Stimulated activated naive CD8-positive, alpha-beta T cell treated with anti-CD3 and anti-CD28 coated beads, Interleukin-15, Interleukin-2, amounts not matched to agents 100 ng/mL and 50 ng/mL, for 24 hours (primary cell): Measurements from ENCODE around the gene FUCA1.
A peak's percentile ranks its signal among the peaks of the same experiment; 100 is the strongest.

Source experiments
- H3K27ac Mint-ChIP-seq: one replicate; pipeline ENCODE4 v1.8.0; 2021; ENCODE audit warnings: mild to moderate bottlenecking, mixed read lengths
- H3K27me3 Mint-ChIP-seq: one replicate; pipeline ENCODE4 v1.8.0; 2021; ENCODE audit warnings: mixed read lengths
- H3K36me3 Mint-ChIP-seq: one replicate; pipeline ENCODE4 v1.8.0; 2021; ENCODE audit warnings: low read depth, mixed read lengths
- H3K4me1 Mint-ChIP-seq: one replicate; pipeline ENCODE4 v1.8.0; 2021; ENCODE audit warnings: low read depth, mixed read lengths
- H3K4me3 Mint-ChIP-seq: one replicate; pipeline ENCODE4 v1.8.0; 2021; ENCODE audit warnings: mild to moderate bottlenecking, mixed read lengths
- H3K9me3 Mint-ChIP-seq: one replicate; pipeline ENCODE4 v1.8.0; 2021; ENCODE audit warnings: mixed read lengths

The FUCA1 gene

GRCh38 chr1:23867895-23868556 lies at the start of gene FUCA1:
Gene FUCA1, minus strand, starts transcription at chr1:23868290. Its CDS starts 4 bp downstream, at chr1:23868286.
- H3K9me3 Mint-ChIP-seq: no peaks in the 10 kb centered on the region
- H3K27ac Mint-ChIP-seq: peak within 1 kb of the TSS; percentile 5
- H3K4me3 Mint-ChIP-seq: peak within 1 kb of the TSS; percentile 82
- H3K27me3 Mint-ChIP-seq: no peaks in the 10 kb centered on the region
- no peaks in the 10 kb centered on the region for H3K36me3 Mint-ChIP-seq
- H3K4me1 Mint-ChIP-seq: peaks cover 19% of the 10 kb centered on the region

GRCh38 chr1:23916209-23917131 lies 48.4 kb upstream of the FUCA1 start:
- Mint-ChIP-seq H3K27ac (peak overlapping the region; percentile 15), H3K36me3 (no peaks in the 10 kb centered on the region), H3K9me3 (no peaks in the 10 kb centered on the region), H3K4me1 (peaks cover 42% of the 10 kb centered on the region), H3K27me3 (no peaks in the 10 kb centered on the region), H3K4me3 (no peak overlapping the region)

- Mint-ChIP-seq H3K36me3 (no peaks in the 10 kb centered on the region), H3K4me1 (peaks cover 49% of the 10 kb centered on the region), H3K27ac (no peak overlapping the region), H3K9me3 (no peaks in the 10 kb centered on the region), H3K27me3 (no peaks in the 10 kb centered on the region), H3K4me3 (no peak overlapping the region)
These were observed 47.4 kb upstream of the FUCA1 start for GRCh38 chr1:23915466-23915865.

GRCh38 chr1:23914921-23915320 lies 46.8 kb upstream of the FUCA1 start:
- Mint-ChIP-seq H3K9me3 (no peaks in the 10 kb centered on the region), H3K27me3 (no peaks in the 10 kb centered on the region), H3K4me1 (peaks cover 52% of the 10 kb centered on the region), H3K36me3 (no peaks in the 10 kb centered on the region), H3K4me3 (no peak overlapping the region), H3K27ac (no peak overlapping the region)

- Mint-ChIP-seq H3K27ac (peak within 1 kb of the TSS; percentile 65), H3K9me3 (no peaks in the 10 kb centered on the region), H3K4me3 (peak within 1 kb of the TSS; percentile 70), H3K4me1 (peaks cover 63% of the 10 kb centered on the region), H3K36me3 (no peaks in the 10 kb centered on the region), H3K27me3 (no peaks in the 10 kb centered on the region)
These were observed 45.3 kb upstream of the FUCA1 start, which contains the start of gene CNR2 for GRCh38 chr1:23913212-23913880. Gene CNR2, minus strand, starts transcription at chr1:23913362. Its CDS starts 37,745 bp downstream, at chr1:23875617.

- Mint-ChIP-seq H3K36me3 (no peaks in the 10 kb centered on the region), H3K4me1 (peaks cover 70% of the 10 kb centered on the region), H3K27me3 (no peaks in the 10 kb centered on the region), H3K9me3 (no peaks in the 10 kb centered on the region), H3K4me3 (peak overlapping the region; percentile 70), H3K27ac (peak overlapping the region; percentile 46)
These were observed 43.8 kb upstream of the FUCA1 start for GRCh38 chr1:23911921-23912320.

GRCh38 chr1:23910553-23911246 lies 42.6 kb upstream of the FUCA1 start:
- H3K9me3 Mint-ChIP-seq: no peaks in the 10 kb centered on the region
- peaks cover 74% of the 10 kb centered on the region for H3K4me1 Mint-ChIP-seq
- peak overlapping the region; percentile 58 for H3K4me3 Mint-ChIP-seq
- no peaks in the 10 kb centered on the region for H3K27me3 Mint-ChIP-seq
- peak overlapping the region; percentile 70 for H3K27ac Mint-ChIP-seq
- no peaks in the 10 kb centered on the region for H3K36me3 Mint-ChIP-seq

- Mint-ChIP-seq H3K27me3 (no peaks in the 10 kb centered on the region), H3K4me1 (peaks cover 80% of the 10 kb centered on the region), H3K9me3 (no peaks in the 10 kb centered on the region), H3K4me3 (peak overlapping the region; percentile 37), H3K36me3 (no peaks in the 10 kb centered on the region), H3K27ac (peak overlapping the region; percentile 76)
These were observed 42.1 kb upstream of the FUCA1 start for GRCh38 chr1:23910144-23910543.

- Mint-ChIP-seq H3K27me3 (no peaks in the 10 kb centered on the region), H3K4me1 (peaks cover 85% of the 10 kb centered on the region), H3K27ac (peak overlapping the region; percentile 76), H3K4me3 (peak overlapping the region; percentile 42), H3K36me3 (peaks cover 2% of the 10 kb centered on the region), H3K9me3 (no peaks in the 10 kb centered on the region)
These were observed 41.3 kb upstream of the FUCA1 start for GRCh38 chr1:23909412-23909811.

- peak overlapping the region; percentile 76 for H3K27ac Mint-ChIP-seq
- peak overlapping the region; percentile 49 for H3K4me3 Mint-ChIP-seq
These were observed 40.6 kb upstream of the FUCA1 start for GRCh38 chr1:23908453-23909341.

GRCh38 chr1:23906731-23907130 lies 38.6 kb upstream of the FUCA1 start:
- Mint-ChIP-seq H3K4me3 (no peak overlapping the region), H3K36me3 (peaks cover 3% of the 10 kb centered on the region), H3K27ac (no peak overlapping the region), H3K4me1 (peaks cover 71% of the 10 kb centered on the region), H3K9me3 (no peaks in the 10 kb centered on the region), H3K27me3 (no peaks in the 10 kb centered on the region)

More at GRCh38 chr1:23908453-23909341, 40.6 kb upstream of the FUCA1 start:
- Mint-ChIP-seq H3K4me1 (peaks cover 83% of the 10 kb centered on the region), H3K9me3 (no peaks in the 10 kb centered on the region), H3K27me3 (no peaks in the 10 kb centered on the region), H3K36me3 (peaks cover 3% of the 10 kb centered on the region)

- Mint-ChIP-seq H3K36me3 (peaks cover 3% of the 10 kb centered on the region), H3K4me1 (peaks cover 65% of the 10 kb centered on the region), H3K27ac (no peak overlapping the region), H3K27me3 (no peaks in the 10 kb centered on the region), H3K9me3 (no peaks in the 10 kb centered on the region), H3K4me3 (no peak overlapping the region)
These were observed 37.5 kb upstream of the FUCA1 start for GRCh38 chr1:23905461-23906025.

- Mint-ChIP-seq H3K36me3 (peaks cover 3% of the 10 kb centered on the region), H3K4me1 (peaks cover 63% of the 10 kb centered on the region), H3K9me3 (no peaks in the 10 kb centered on the region), H3K27ac (peak overlapping the region; percentile 77), H3K27me3 (no peaks in the 10 kb centered on the region), H3K4me3 (peak overlapping the region; percentile 53)
These were observed 36.8 kb upstream of the FUCA1 start for GRCh38 chr1:23904748-23905357.
